ENCODE results near the gene SCAMP1. TPM values are rescaled to one million over a fixed set of nuclear protein-coding genes. Genes with fewer than 3 reads are reported as not detected.
A peak's percentile ranks its signal among the peaks of the same experiment; 100 is the strongest.

The SCAMP1 gene
- total RNA-seq, 4 donors from 2014 or later = 14.9 to 94.1 (median 58.6) TPM

GRCh38 chr5:78501411-78502352 is 141.3 kb downstream of the SCAMP1 start:
- TF ChIP-seq CTCF (IDR thresholded peaks at IDR 0.05) (no peak), POLR2A (IDR thresholded peaks at IDR 0.05) (no peak)
- no peak overlapping the region for H3K4me3 ChIP-seq
- peaks cover 14% of the 10 kb centered on the region in 2 donors for H3K4me1 ChIP-seq
- H3K36me3 ChIP-seq = no peaks in the 10 kb centered on the region
- intact Hi-C loops (cut with DNase I; ENCODE audit: low total_unique reads) = no loop called here
- DNase-seq = no peak
- no peaks in the 10 kb centered on the region for H3K9me3 ChIP-seq
- H3K27ac ChIP-seq = peak overlapping the region; percentile 13 to 23
- H3K27me3 ChIP-seq = no peaks in the 10 kb centered on the region

DNA sequence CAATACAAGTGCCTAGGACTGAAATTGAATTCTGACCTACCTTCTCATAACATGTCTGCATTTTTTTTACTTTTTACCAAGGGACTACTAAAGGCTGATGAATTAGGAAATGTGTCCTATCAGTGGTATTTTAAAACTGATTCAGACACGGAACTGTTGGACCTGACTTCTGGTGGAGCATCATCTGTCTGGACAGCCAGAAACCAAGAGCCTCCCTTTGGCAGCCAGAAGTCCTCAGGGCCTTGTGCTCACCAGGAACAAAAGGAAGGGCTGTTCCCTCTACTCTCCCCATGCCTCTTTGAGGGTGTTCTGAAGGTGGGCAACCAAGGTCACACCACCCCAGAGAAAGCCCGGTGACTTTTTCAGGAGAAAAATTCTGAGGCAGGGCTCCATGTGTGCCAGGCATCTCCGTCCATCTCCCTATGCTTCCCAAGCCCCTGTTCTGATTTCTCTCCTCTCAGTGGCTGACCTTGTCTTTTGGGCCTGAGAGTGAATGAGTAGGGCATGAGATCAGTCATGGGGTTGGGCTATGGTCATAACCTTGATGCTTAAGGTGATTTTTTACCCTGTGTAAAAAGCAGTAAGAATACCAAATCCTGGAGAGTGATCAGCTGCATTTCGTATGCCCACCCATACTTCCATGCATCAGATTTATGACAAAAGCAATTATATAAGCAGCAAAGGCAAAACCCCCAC is 143.7 kb downstream of the SCAMP1 start:
- Histone ChIP-seq H3K9me3 (no peaks in the 10 kb centered on the region), H3K27me3 (no peaks in the 10 kb centered on the region), H3K4me1 (peaks cover 14% of the 10 kb centered on the region in 2 donors), H3K36me3 (no peaks in the 10 kb centered on the region), H3K4me3 (no peak overlapping the region), H3K27ac (peak overlapping the region; percentile 72 to 79)
- TF ChIP-seq CTCF (IDR thresholded peaks at IDR 0.05) = no peak
- TF ChIP-seq POLR2A (IDR thresholded peaks at IDR 0.05) = no peak
- intact Hi-C loops (cut with DNase I; ENCODE audit: low total_unique reads) = no loop called here
- peak in 1 of 2 donors; percentile 32 for DNase-seq

DNA sequence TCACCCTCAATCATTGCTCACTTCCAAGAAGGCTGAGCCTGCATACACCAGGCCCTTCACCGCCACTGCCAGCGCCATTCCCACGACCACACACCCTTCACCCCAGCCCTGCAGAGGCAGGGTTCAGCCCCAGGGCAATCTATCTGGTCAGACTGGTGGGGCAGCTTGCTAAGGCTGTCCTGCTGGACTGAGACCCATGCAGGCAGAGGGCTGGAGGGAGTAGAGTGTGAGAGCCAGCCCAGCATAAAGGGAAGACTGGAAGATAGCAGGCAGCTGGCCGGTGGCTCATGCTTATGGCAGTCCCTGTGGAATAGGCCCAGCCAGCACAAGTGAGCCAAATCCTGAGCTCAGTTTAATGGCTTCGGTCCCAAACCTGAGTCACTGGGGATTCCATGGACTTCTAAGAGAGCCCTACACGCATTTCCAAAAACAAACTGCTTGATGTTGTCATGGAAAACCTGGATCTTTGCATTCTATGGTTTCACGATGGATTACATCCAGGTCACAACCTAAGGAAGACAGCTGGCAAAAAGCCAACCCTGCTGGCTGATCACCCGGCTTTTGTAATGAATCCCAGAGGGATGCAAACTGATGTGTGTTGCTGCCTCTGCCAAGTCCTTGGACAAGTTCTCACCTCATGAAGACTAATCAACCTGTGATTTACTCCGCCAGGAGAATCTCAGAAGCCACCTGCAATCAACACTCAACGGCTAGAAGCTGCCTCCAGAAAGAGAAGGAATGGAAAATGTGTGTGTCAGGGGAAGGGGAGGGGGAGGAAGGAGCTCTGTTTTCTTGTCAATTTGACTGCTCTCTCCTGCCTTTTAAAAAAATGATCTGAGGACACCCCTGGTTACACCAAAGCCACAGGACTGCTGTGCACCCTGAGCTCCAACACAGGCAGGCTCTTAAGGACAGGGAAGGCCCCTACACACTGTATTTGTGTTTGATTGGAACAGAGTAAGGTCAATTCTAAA is 144.6 kb downstream of the SCAMP1 start:
- Histone ChIP-seq H3K4me3 (no peak overlapping the region), H3K36me3 (no peaks in the 10 kb centered on the region), H3K9me3 (no peaks in the 10 kb centered on the region), H3K27ac (peak overlapping the region; percentile 72 to 79), H3K27me3 (no peaks in the 10 kb centered on the region), H3K4me1 (peaks cover 14 to 18% of the 10 kb centered on the region in 2 donors)
- peak; percentile 93 to 95 for DNase-seq
- no peak for TF ChIP-seq CTCF (IDR thresholded peaks at IDR 0.05)
- intact Hi-C loops (cut with DNase I; ENCODE audit: low total_unique reads) = no loop called here

GRCh38 chr5:78505860-78506259 is 145.4 kb downstream of the SCAMP1 start:
- peaks cover 14 to 18% of the 10 kb centered on the region in 2 donors for H3K4me1 ChIP-seq

More at GRCh38 chr5:78505860-78506259, 145.4 kb downstream of the SCAMP1 start:
- Histone ChIP-seq H3K4me3 (no peak overlapping the region), H3K9me3 (no peaks in the 10 kb centered on the region), H3K27me3 (no peaks in the 10 kb centered on the region), H3K36me3 (no peaks in the 10 kb centered on the region), H3K27ac (peak overlapping the region; percentile 72 to 79)
- TF ChIP-seq POLR2A (IDR thresholded peaks at IDR 0.05) (no peak), CTCF (IDR thresholded peaks at IDR 0.05) (no peak)
- no peak for DNase-seq
- intact Hi-C loops (cut with DNase I; ENCODE audit: low total_unique reads) = no loop called here

Data from uterus (tissue), 4 donors.